Stimulated activated CD8-positive, alpha-beta memory T cell treated with anti-CD3 and anti-CD28 coated beads, Interleukin-15, amount 100 ng/mL, for 48 hours (primary cell): ENCODE measurements around the gene KIAA0232.
"Not testable (repeated sequence)": the region's sequence is repeated elsewhere in the genome, so short reads cannot be mapped to it uniquely, and the experiment has no call there.

Source experiments
- DNase-seq, 2 donors: peaks; one replicate each; pipeline ENCODE4 v3.0.0-alpha.2; 2020; ENCODE audit warnings: low read depth in 2 of 2

Gene KIAA0232

GRCh38 chr4:6808259-6808658 lies 25.7 kb downstream of the KIAA0232 start:
- no peak for DNase-seq

GRCh38 chr4:6811165-6811564 lies 28.6 kb downstream of the KIAA0232 start:
- DNase-seq: no peak

- DNase-seq: no peak
These were observed 30.2 kb downstream of the KIAA0232 start for GRCh38 chr4:6812766-6813165.

GRCh38 chr4:6813725-6814124 lies 31.2 kb downstream of the KIAA0232 start:
- no peak for DNase-seq

- no peak for DNase-seq
These were observed 32.7 kb downstream of the KIAA0232 start for GRCh38 chr4:6815029-6815836.

- DNase-seq: no peak
These were observed 36.8 kb downstream of the KIAA0232 start for GRCh38 chr4:6819295-6819694.

GRCh38 chr4:6820695-6821094 lies 38.2 kb downstream of the KIAA0232 start:
- DNase-seq: no peak

GRCh38 chr4:6824071-6824470 lies 41.5 kb downstream of the KIAA0232 start:
- no peak for DNase-seq

- no peak for DNase-seq
These were observed 42.4 kb downstream of the KIAA0232 start for GRCh38 chr4:6824772-6825402.

- no peak for DNase-seq
These were observed 42.9 kb downstream of the KIAA0232 start for GRCh38 chr4:6825403-6825802.

GRCh38 chr4:6826781-6827508 lies 44.4 kb downstream of the KIAA0232 start:
- DNase-seq: no peak

- no peak for DNase-seq
These were observed 46.6 kb downstream of the KIAA0232 start for GRCh38 chr4:6829086-6829485.

GRCh38 chr4:6834867-6835266 lies 52.3 kb downstream of the KIAA0232 start:
- no peak for DNase-seq

GRCh38 chr4:6835616-6836015 lies 53.1 kb downstream of the KIAA0232 start:
- DNase-seq: not testable (repeated sequence)

GRCh38 chr4:6837106-6837505 lies 54.6 kb downstream of the KIAA0232 start:
- DNase-seq: not testable (repeated sequence)

- DNase-seq: no peak
These were observed 57.1 kb downstream of the KIAA0232 start for GRCh38 chr4:6839579-6839978.

- DNase-seq: no peak
These were observed 57.8 kb downstream of the KIAA0232 start for GRCh38 chr4:6840062-6840976.

GRCh38 chr4:6845027-6845426 lies 62.5 kb downstream of the KIAA0232 start:
- DNase-seq: no peak

- DNase-seq: no peak
These were observed 63.0 kb downstream of the KIAA0232 start for GRCh38 chr4:6845574-6845973.

GRCh38 chr4:6847178-6847577 lies 64.7 kb downstream of the KIAA0232 start:
- no peak for DNase-seq

- no peak for DNase-seq
These were observed 66.3 kb downstream of the KIAA0232 start for GRCh38 chr4:6848717-6849305.
